Stimulated activated CD4-positive, alpha-beta T cell treated with anti-CD3 and anti-CD28 coated beads, Interleukin-12 subunit alpha, Interleukin-12 subunit beta, amount 100 ng/mL, for 24 hours (primary cell): ENCODE results near the gene LRRTM2.
"Not testable (repeated sequence)": the region's sequence is repeated elsewhere in the genome, so short reads cannot be mapped to it uniquely, and the experiment has no call there.

ENCODE experiments used
- DNase-seq, 2 experiments: peaks; one replicate each; pipeline ENCODE4 v3.0.0-alpha.2; 2020; ENCODE audit warnings: low read depth in 2 of 2

LRRTM2 gene, protein sequence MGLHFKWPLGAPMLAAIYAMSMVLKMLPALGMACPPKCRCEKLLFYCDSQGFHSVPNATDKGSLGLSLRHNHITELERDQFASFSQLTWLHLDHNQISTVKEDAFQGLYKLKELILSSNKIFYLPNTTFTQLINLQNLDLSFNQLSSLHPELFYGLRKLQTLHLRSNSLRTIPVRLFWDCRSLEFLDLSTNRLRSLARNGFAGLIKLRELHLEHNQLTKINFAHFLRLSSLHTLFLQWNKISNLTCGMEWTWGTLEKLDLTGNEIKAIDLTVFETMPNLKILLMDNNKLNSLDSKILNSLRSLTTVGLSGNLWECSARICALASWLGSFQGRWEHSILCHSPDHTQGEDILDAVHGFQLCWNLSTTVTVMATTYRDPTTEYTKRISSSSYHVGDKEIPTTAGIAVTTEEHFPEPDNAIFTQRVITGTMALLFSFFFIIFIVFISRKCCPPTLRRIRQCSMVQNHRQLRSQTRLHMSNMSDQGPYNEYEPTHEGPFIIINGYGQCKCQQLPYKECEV

DNA sequence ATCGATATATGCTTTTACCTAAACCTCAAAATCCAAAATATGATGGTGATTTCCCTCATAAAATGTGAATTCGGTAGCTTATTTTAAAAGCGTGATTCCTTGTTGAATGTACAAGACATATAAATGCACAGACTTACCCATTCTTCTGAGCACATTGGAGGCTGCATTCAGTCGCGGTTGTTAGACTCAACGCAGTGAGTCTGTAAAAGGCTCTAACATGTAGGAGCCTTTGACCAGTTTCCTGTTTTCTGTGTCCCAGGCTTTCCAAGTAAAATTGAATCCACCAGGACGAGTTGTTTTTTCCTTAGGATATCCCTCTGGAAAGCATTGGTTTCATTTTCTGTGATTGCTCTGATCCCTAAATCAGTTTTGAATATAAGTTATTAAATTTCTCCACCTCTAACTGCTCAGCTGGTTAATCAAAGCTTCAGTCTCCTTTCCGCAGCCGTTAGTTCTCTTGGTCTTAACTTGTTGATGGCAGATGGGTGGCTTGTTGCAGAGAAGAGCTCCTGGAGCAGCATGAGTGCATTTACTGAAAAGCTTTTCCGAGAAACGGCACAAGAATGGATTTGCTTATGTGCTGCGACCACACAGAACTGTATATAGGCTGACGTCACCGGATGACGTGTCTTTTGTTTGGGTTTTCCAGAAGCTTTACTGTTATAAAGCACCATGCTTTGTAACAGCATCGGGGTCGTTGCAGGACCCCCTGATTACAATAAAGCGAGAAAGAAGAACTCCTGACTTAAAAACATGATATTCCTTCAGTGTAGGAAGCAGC, at the start of gene LRRTM2:
LRRTM2 (minus strand) TSS at position 565 of the 781 bp plus-strand sequence; CDS start at position 141, 424 bp downstream.
- DNase-seq = no peak

DNA sequence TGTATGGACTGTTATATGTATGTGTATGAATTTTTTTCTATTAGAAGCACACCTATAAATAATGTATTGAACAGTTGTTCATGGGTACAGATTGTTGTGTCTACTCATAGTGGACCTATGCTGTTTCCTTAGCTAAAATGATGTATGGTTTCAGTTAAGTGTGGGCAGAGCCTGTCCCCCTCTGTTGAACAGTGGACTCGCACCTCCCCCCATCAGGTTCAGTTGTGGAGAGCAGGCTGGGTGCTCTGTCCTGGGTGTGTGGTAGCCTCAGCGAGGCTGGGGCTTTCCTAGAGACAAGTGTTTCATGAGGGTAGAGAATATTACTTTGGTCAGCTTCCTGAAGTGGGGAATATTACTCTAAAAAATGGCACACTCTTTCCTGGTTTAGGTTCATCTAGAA, 47.4 kb upstream of the LRRTM2 start:
- DNase-seq = no peak

DNA sequence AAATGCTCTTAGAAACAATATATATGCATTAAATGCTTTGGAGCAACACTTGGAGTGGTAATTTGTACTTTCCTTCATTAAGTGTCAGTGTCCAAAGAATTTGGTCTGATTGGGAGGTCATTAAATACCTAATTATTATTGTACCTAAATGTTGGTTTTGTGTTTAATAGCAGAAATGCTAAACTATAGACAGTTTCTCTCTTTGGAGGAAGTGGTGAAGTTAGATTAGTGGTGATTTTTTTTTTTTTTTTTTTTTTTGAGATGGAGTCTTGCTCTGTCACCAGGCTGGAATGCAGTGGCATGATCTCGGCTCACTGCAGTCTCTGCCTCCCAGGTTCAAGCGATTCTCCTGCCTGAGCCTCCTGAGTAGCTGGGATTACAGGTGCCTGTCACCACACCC, 46.2 kb upstream of the LRRTM2 start:
- not testable (repeated sequence) for DNase-seq

DNA sequence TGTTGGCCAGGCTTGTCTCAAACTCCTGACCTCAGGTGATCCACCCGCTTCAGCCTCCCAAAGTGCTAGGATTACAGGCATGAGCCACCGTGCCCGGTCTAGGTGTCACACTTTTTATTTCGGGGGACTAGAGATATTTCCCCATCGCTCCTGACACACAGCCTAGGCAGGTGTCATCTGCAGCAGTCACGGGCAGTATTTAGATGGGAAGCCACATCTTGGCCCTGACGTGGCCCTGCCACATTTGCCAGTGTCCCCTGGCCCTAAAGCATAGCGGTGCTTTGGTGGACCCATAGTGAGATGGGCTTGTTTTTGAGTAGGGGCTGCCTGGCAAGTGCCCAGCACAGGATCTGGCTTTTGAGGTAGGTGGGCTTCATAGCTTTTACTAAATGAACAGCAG, 45.0 kb upstream of the LRRTM2 start:
- DNase-seq = no peak

DNA sequence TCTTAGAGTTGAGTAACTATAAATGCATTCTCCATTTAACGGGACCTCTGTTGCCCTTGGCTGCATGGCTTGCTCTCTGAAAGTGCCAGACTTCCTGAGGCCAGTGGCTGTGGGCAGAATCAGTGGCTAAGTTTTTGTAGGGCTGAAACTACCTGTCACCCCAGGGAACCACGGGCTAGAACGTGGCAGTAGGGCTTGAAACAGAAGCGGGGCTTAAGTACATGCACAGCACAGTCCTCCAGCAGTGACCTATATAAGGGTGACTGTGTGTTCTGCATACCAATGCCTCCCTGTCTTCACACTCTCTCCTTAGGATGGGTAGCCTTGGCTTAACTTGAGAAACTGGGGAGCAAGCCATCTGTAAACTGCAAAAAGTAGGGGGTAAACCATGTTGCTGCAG, 43.6 kb upstream of the LRRTM2 start:
- no peak for DNase-seq

DNA sequence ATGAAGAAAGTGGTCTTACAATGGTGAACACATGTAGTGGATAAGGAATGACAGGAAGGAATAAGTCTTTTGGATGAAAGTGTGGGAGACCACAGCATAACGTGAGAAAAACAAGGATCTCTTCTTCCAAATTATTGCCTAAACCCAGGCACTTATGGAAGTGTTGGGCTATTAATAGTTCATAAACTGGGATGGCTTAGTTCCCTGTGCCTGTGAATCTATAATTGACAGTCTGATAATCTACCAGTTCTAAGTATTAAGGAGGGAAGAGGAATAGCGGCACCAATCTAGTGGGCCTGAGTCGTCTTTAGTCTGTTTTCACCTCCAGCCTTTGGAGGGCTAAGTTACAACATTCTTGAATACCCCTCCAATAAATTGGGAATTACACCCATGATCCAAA, 39.2 kb upstream of the LRRTM2 start:
- no peak for DNase-seq

DNA sequence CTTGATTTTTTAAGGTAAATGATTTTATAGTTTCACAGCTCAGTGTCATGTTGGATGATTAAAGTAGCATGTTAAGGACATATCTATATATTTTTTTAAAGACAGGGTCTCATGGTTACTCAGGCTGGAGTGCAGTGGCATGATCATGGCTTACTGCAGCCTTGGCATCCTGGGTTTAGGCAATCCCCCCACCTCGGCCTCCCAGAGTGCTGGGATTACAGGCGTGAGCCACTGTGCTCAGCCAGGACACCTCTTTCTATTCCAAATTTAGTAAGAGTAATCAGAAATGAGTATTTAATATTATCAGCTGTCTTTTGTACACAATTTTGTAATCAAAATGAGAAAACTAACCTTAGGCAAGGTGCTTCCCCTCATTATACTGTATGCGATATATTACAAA, 38.6 kb upstream of the LRRTM2 start:
- DNase-seq = no peak

DNA sequence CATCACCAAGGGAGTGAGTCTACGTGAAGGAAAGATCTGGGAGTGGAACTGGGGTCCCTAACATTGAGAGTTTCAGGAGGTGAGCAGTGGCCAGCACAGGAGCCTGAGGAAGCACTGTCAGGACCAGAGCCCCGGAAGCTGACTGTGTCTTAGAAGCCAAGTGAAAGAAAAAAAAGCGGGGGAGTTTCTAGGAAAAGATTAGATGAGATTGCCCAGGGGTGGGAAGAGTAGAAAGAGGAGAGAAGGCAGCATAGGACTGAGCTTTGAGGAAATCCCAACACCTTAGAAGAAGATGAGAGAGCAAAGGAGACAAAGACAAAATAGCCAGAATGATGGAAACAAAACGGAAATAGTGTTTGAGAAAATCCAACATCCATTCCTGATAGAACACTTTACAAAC, 37.0 kb upstream of the LRRTM2 start:
- DNase-seq = no peak

DNA sequence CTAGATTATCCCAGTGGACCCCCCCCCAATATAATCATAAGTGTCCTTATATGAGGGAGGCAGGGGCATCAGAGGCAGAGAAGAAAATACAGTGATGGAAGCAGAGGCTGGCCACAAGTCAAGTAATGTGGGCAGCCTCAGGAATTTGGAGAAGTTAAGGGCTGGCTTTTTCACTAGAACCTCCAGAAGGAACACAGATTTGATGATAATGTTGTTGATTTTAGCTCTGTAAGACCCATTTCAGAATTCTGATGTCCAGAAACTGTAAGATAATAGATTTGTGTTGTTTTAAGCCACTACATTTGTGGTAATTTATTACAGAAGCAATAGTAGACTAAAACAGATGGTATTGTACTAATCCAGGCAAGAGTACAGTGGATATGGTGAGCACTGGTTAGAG, 36.3 kb upstream of the LRRTM2 start:
- DNase-seq = no peak

DNA sequence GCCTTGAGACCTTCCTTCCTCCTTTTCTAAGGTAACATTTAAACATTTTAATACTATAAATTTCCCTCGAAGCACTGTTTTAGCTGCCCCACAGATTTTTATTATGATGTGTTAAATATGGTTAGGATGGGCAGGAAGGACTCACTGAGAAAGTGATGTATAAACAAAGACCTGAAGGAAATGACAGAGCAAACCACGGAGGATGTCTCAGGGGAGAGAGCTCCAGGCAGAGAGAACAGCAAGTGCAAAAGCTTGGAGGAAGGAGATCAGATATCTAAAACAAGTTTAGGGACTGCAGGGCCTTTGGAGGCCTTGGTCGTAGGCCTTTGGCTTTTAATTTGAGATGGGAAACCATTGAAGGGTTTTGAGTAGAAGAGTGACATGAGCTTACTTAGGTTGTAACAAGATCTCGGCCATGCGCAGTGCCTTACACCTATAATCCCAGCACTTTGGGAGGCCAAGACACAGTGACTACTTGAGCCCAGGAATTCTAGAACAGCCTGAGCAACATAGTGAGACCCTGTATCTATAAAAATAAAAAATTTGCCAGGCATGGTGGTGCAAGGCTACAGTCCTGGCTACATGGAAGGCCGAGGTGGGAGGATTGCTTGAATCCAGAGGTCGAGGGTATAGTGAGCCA, 35.5 kb upstream of the LRRTM2 start:
- DNase-seq = no peak

DNA sequence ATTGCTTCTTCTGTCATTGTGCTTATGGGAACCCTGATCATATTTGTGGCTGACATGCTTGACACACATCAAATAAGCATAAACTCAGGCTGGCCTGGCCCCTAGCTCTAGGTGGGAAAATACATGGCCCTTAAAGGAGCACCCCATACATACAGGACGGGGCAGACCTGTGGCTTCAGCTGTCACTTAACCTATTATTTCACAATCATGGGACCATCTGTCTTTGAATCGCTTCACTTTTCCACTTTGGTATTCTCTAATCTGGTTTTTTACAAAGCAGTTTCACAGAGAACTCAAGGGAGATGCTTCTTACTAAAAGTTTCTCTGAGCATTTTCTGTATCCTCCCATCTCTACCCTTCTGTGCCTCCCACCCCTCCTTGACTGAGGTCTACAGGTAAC, 34.6 kb upstream of the LRRTM2 start:
- DNase-seq = no peak

DNA sequence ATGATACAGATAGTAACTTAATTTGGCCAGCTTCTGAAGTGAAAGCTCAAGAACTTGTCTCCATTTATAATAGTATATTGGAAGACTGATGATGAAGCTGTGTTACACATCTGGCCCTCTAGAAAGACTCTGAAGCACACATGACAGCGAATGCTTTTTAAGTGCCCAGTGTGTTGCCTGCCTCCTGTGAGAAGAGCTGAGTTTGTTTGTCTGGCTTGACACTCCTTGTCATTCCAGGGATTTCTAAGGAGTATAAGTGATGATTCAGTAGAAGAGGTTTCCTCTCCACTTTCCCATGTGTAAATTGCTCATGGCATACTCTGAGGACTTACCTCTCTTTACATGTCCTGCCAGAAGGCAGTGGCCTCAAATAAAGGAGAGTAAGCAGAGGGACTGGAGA, 30.4 kb upstream of the LRRTM2 start:
- DNase-seq = no peak

DNA sequence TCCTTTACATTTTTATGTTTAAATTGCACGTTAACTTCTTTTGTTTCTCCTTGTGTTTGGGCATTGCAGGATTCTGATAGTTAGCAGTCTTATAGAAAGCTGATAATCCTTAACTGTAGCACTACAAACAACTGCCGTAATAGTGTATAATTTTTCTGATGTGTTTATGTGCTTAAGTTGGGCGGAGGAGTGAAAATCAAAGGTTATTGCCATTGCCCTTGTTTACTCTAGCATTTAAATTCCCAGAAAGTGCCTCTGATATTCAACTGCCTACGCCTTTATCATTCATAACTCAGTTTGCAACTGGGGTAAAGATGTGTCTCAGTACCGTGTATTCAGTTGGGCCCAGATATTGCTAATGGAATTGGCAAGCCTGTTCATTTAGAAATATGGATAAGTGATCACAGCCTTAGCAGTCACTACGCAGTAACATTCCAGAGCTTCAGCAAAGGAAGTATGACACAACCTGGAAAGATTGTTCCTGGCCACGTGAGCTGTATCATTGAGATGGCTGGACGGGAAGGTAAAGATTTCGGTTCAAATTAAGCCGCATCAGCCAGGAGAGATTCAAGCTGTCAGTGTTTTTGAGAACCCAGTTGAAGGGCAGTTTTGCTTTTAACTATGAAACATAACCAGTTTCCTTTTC, 28.1 kb upstream of the LRRTM2 start:
- DNase-seq = no peak

DNA sequence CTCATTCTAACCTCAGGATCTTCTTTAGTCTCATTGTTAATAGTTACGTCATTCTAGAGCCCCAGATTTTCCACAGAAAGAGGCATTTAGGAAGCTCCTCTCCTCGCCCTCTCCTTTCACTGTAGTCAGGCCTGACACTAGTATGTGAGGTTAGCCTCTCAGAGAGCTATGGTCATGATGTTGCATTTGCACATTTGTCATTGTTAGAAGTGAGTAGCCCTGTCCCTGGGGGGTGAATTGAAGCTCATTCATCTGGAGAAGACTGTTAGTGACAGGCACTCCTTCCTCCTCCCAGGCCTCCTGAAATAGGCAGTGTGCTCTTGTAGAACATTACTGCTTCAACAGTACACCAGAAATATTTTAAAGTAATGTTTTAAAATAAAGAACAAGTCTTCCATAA, 26.6 kb upstream of the LRRTM2 start:
- DNase-seq = no peak

DNA sequence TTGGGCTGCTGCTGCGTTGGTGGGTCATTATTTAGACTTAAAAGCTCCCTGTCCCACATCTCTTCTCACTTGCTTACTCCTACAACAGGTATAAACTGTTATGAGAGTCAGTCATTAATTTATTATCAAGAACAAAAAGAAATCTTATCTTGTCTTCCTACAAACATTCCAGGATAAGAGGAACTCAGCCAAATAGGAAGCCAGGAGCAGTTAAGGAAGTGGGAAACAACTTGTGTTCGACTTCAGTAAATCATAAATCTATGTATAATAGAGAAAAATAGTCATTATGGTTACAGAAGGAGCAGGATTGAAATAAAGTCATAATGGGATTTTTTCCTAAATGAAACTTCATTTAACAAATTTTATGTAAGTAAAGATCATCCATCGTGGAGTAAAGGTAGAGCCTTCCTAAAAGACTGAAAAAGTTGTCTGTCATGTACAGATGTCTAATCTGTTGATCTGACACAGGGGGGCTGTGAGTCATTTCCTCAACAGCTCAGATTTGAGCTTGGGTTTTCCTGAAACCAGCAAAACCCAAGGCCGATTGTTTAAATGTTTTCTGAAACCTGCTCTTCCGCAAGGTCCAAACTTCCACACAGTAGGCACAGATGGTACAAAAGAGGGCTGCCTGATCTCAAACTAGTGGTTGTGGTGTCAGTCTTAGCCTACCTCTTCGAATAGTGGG, 25.3 kb upstream of the LRRTM2 start:
- no peak for DNase-seq

DNA sequence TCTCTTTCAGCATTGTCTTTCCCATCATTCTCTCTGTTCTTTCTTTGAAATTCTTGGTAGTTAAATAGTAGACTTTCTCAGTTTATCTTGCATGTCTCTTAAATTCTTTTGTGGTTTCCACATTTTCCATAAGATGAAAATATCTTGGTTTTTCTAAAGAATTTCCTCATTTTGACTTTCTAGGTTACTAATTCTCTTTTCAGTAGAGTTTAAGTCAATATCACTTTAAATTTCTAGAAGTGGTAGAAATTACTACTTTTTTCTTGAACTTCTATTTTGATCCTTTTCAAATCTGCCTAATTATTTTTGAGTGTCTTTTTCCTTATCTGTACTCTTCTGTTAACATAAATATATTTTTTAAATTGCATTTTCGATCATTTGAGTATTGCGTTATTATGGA, 23.6 kb upstream of the LRRTM2 start:
- DNase-seq = no peak

DNA sequence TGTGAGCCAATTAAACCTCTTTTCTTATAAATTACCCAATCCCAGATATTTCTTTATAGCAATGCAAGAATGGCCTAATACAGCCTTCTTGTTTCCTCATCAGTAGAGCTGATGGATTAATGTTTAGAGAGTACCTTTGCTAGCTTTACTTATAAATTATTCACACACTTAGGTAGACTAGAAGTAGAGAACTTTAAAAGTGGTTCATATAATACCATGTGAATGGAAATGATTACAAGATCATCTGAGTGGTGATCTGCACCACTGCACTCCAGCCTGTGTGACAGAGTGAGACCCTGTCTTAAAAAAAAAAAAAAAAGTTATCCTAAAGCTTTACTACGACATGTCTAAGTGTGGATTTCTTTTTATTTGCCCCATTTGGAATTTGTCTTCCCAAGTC, 23.2 kb upstream of the LRRTM2 start:
- DNase-seq = no peak

DNA sequence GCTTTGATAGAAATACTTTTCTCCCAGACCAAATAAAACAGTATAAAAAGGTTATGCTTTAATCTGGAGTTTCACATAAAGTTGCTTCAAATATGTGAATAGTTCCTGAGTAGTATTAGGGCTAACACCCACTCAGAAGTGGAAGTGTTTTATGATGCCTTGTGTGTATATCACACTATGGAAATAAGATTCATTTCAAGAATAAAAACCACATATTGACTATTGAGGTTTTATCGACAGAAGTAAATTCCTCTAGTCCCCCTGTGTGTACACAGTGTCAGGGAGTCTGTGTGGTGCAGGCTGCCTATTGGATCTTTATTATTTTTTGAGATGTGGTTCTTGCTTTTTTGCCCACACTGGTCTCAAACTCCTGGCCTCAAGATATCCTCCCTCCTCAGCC, 20.8 kb upstream of the LRRTM2 start:
- no peak for DNase-seq

DNA sequence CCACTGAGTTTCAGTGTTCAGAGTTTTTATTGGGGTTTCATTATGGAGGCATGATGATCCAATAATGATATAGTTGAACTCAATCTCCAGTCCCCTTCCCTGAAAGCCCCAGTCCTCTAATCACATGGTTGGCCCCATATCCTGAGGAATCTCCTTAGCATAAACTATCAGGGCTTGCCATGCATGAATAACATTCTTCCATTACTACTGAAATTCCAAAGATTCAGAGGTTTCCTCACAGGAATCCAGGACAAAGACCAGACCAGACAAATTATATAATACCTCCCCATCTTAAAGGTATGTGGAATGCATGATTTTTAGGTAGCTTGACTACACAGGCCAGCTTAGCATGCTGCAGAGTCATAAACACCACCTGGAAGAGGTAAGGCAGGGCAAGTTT, 15.5 kb upstream of the LRRTM2 start:
- no peak for DNase-seq

DNA sequence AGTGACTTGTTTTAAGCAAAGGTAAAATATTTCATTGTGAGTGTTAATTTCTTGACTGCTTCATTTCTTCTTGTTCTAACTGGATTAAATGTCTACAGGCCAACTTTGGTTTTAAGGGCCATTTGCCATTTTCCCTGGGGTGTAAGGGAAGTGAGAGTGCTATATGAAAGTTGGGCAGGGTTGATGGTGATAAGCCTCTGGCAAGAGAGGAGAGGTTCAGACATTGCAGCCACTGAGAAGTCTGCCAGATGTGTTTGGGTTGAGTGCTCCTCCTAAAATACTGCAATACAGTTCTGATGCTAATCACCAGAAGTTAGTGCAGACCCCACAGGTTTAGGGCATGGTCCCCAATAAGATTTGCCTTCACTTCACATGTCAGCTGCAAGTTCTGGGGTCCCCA, 14.9 kb upstream of the LRRTM2 start:
- no peak for DNase-seq

DNA sequence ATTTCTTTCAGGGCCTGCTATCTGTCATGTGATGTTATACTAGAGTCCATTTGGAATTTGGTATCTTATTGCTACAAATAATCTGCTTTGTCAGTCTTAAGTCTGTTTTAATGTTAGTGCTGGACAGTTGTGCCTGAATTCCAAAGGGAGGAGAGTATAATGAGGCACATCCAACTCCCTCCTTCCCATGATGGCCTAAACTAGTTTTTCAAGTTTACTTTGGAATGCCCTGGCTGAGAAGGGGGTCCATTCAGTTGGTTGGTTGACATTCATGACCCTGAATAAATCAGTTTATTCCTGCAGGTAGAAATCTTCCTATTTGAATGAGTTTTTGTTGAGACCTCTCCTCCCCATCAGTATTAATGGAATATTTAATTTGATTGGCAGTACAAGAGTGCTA, 9.4 kb upstream of the LRRTM2 start:
- DNase-seq = no peak

DNA sequence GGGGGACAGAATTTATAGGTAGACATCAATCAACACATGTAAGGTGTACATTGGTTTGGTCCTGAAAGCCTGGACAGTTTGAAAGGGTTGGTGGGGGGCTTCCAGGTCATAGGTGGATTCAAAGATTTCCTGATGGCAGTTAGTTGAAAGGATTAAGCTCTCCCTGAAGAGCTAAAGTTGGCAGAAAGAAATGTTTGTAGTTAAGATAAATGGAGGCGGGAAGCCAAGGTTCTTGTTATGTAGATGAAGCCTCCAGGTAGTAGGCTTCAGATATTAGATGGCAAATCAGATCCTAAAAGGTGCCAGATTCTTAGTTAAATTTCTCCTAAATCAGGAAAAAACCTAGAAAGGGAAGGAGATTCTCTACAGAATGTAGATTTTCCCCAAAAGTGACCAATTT, 9.0 kb upstream of the LRRTM2 start:
- DNase-seq = no peak
